Smooth muscle cell (in vitro differentiated cells): Measurements from ENCODE around the gene MLNR. TPM values are rescaled to one million over a fixed set of nuclear protein-coding genes. Genes with fewer than 3 reads are reported as not detected.

Experiments used
- DNase-seq: peaks from one replicate; lab custom pipeline; 2025; ENCODE audit not compliant: unreplicated experiment; lab: John Stamatoyannopoulos, UW
- H2AFZ ChIP-seq: fragments of 200-600 bp; sonication (generic); 2 replicates; pipeline ENCODE4 v1.6.0; 2016; ENCODE audit warnings: antibody characterized with exemption, low read depth, mild to moderate bottlenecking
- H3F3A ChIP-seq: fragments of 200-600 bp; sonication (generic); 2 replicates; pipeline ENCODE4 v1.6.0; 2017; ENCODE audit warnings: antibody characterized with exemption, low read depth
- H3K27ac ChIP-seq: fragments of 200-600 bp; sonication (generic); 2 replicates; pipeline ENCODE4 v1.5.1; 2016; ENCODE audit warnings: low read depth, mild to moderate bottlenecking
- H3K27me3 ChIP-seq: fragments of 200-600 bp; sonication (generic); 2 replicates; pipeline ENCODE4 v1.6.1; 2016; ENCODE audit warnings: low read depth, mild to moderate bottlenecking
- H3K36me3 ChIP-seq: fragments of 200-600 bp; sonication (generic); 2 replicates; pipeline ENCODE4 v1.5.1; 2016; ENCODE audit warnings: low read depth
- H3K4me1 ChIP-seq: fragments of 200-600 bp; sonication (generic); 2 replicates; pipeline ENCODE4 v1.5.1; 2016; ENCODE audit warnings: low read depth
- H3K4me2 ChIP-seq: fragments of 200-600 bp; sonication (generic); 2 replicates; pipeline ENCODE4 v1.6.0; 2016; ENCODE audit warnings: mild to moderate bottlenecking
- H3K4me3 ChIP-seq: fragments of 200-600 bp; sonication (generic); 2 replicates; pipeline ENCODE4 v1.5.1; 2016; ENCODE audit warnings: mild to moderate bottlenecking
- H3K79me2 ChIP-seq: fragments of 200-600 bp; sonication (generic); 2 replicates; pipeline ENCODE4 v1.6.0; 2016; ENCODE audit warnings: low read depth, mild to moderate bottlenecking
- H3K9ac ChIP-seq: fragments of 200-600 bp; sonication (generic); 2 replicates; pipeline ENCODE4 v1.6.0; 2016; ENCODE audit warnings: low read depth
- H3K9me3 ChIP-seq: fragments of 200-600 bp; sonication (generic); replicated peaks from 2 replicates; pipeline ENCODE4 v1.5.1; 2016; ENCODE audit warnings: low read depth
- H4K20me1 ChIP-seq: fragments of 200-600 bp; sonication (generic); 2 replicates; pipeline ENCODE4 v1.6.0; 2016; ENCODE audit warnings: low read depth
- CTCF ChIP-seq: fragments of 200-600 bp; sonication (generic); IDR thresholded peaks from 2 replicates; pipeline ENCODE4 v1.5.1; 2017; ENCODE audit warnings: borderline replicate concordance, mild to moderate bottlenecking, antibody characterized with exemption; ENCODE audit not compliant: insufficient read depth, poor library complexity, severe bottlenecking
- WGBS: methylation state at CpG from one replicate; pipeline ENCODE4 v1.1.7; 2016; ENCODE audit warnings: low lambda C conversion rate; 5-methylcytosine and 5-hydroxymethylcytosine counted together
- polyA plus RNA-seq: library from polyadenylated mRNA; unstranded; fragments of >200 nt; fragmentation: Nextera tagmentation; extraction: Ambion mirVana; gene quantifications from 2 replicates; pipeline ENCODE4 v1.2.1, GENCODE V29; 2016
- total RNA-seq: library from RNA; depleted of rRNA; stranded (reverse); fragments of >200 nt; gene quantifications from 2 replicates; pipeline ENCODE4 v1.2.3, GENCODE V29; 2014

MLNR gene
- total and polyA plus RNA-seq, 2 experiments from 2014 or later: not detected

GRCh38 chr13:49184621-49185020 is 35.5 kb upstream of the MLNR start:
- Histone ChIP-seq H3K9ac (no peak overlapping the region), H3K4me3 (no peak overlapping the region), H3K27me3 (no peaks in the 10 kb centered on the region), H3F3A (no peaks in the 10 kb centered on the region), H4K20me1 (no peaks in the 10 kb centered on the region), H2AFZ (no peak overlapping the region), H3K36me3 (peaks cover 31% of the 10 kb centered on the region), H3K9me3 (no peaks in the 10 kb centered on the region), H3K4me2 (no peak overlapping the region), H3K79me2 (no peaks in the 10 kb centered on the region), H3K4me1 (no peaks in the 10 kb centered on the region), H3K27ac (no peak overlapping the region)
- whole genome bisulfite sequencing: 78% methylated on average over 4 of the region's 4 CpGs
- no peak for DNase-seq
- TF ChIP-seq CTCF: no peak

GRCh38 chr13:49185264-49185663 is 34.9 kb upstream of the MLNR start:
- TF ChIP-seq CTCF: no peak
- H3K36me3 ChIP-seq: peaks cover 35% of the 10 kb centered on the region

GRCh38 chr13:49190901-49191300 is 29.2 kb upstream of the MLNR start:
- H3K9me3 ChIP-seq: no peaks in the 10 kb centered on the region

More at GRCh38 chr13:49185264-49185663, 34.9 kb upstream of the MLNR start:
- no peaks in the 10 kb centered on the region for H3K9me3 ChIP-seq
- no peak overlapping the region for H3K9ac ChIP-seq
- H3K27me3 ChIP-seq: no peaks in the 10 kb centered on the region
- H3K27ac ChIP-seq: no peak overlapping the region
- 52% methylated on average over 1 of the region's 1 CpG for WGBS
- no peaks in the 10 kb centered on the region for H3F3A ChIP-seq
- H2AFZ ChIP-seq: no peak overlapping the region
- H4K20me1 ChIP-seq: no peaks in the 10 kb centered on the region
- no peaks in the 10 kb centered on the region for H3K4me1 ChIP-seq
- no peaks in the 10 kb centered on the region for H3K79me2 ChIP-seq
- no peak overlapping the region for H3K4me2 ChIP-seq
- no peak for DNase-seq
- H3K4me3 ChIP-seq: no peak overlapping the region

More at GRCh38 chr13:49190901-49191300, 29.2 kb upstream of the MLNR start:
- H3F3A ChIP-seq: no peaks in the 10 kb centered on the region
- no peak overlapping the region for H2AFZ ChIP-seq
- WGBS: 100% methylated on average over 2 of the region's 2 CpGs
- no peaks in the 10 kb centered on the region for H4K20me1 ChIP-seq
- no peak for TF ChIP-seq CTCF
- H3K79me2 ChIP-seq: no peaks in the 10 kb centered on the region
- H3K4me1 ChIP-seq: no peaks in the 10 kb centered on the region
- no peak for DNase-seq
- no peaks in the 10 kb centered on the region for H3K27me3 ChIP-seq
- H3K4me3 ChIP-seq: no peak overlapping the region
- H3K4me2 ChIP-seq: no peak overlapping the region
- peaks cover 62% of the 10 kb centered on the region for H3K36me3 ChIP-seq
- H3K9ac ChIP-seq: no peak overlapping the region
- no peak overlapping the region for H3K27ac ChIP-seq
